ENCODE measurements around the gene MAP10.
A peak's percentile ranks its signal among the peaks of the same experiment; 100 is the strongest.

The MAP10 gene

DNA sequence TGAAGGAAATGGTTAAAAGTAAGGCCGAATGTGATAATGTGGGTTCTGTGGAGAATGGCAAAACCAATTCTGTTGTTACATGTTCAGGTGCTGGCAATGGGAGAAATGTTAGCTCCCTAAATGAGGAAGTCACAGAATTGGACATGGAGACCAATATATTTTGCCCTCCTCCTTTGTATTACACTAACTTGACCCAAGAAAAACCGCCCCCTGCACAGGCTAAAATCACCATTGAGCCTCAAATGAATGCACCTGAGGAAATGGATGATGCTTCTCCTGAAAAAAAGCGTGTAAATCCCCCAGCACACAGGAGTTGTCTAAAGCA, 932 bp downstream of the MAP10 start:
- peaks cover 10% of the 10 kb centered on the region for H3K4me1 Mint-ChIP-seq
- H3K4me3 Mint-ChIP-seq, result peak overlapping the region; percentile 66 to 80 (median 72)
- H3K27me3 Mint-ChIP-seq (ENCODE audit: low read depth), result peaks cover 3% of the 10 kb centered on the region
- no peak for TF ChIP-seq CTCF (IDR thresholded peaks at IDR 0.05; ENCODE audit: unreplicated experiment in 3 of 3)
- peaks cover 3% of the 10 kb centered on the region for H3K36me3 Mint-ChIP-seq (ENCODE audit: low read depth)
- peak overlapping the region; percentile 22 to 73 (median 68) for H3K27ac Mint-ChIP-seq
- peaks cover 5% of the 10 kb centered on the region for H3K9me3 Mint-ChIP-seq

DNA sequence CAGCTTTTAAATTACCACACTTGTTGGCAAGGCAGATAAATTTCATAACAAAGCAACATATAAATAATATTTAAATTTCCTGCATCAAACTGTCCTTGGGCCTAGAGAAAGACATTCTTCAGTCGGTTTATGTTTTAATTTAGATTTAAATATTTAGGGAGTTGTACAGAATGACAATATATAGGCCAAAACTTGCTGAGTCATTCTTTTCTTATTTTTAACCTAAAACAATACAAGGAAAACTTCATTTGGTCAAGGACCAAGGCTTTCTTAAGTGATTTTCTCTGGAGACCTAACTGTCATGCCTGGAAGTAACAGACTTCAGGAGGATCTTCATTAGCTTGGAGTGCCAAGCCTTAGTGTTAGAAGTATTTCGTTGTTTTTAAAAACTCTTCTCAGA, 5.6 kb downstream of the MAP10 start:
- TF ChIP-seq CTCF (IDR thresholded peaks at IDR 0.05; ENCODE audit: unreplicated experiment in 3 of 3), result no peak
- H3K9me3 Mint-ChIP-seq, result peaks cover 5% of the 10 kb centered on the region
- H3K27me3 Mint-ChIP-seq (ENCODE audit: low read depth), result no peaks in the 10 kb centered on the region
- H3K4me1 Mint-ChIP-seq, result peaks cover 5% of the 10 kb centered on the region
- H3K27ac Mint-ChIP-seq, result peak overlapping the region in 1 of 3 experiments; percentile 56
- peaks cover 3% of the 10 kb centered on the region for H3K36me3 Mint-ChIP-seq (ENCODE audit: low read depth)
- no peak overlapping the region for H3K4me3 Mint-ChIP-seq

DNA sequence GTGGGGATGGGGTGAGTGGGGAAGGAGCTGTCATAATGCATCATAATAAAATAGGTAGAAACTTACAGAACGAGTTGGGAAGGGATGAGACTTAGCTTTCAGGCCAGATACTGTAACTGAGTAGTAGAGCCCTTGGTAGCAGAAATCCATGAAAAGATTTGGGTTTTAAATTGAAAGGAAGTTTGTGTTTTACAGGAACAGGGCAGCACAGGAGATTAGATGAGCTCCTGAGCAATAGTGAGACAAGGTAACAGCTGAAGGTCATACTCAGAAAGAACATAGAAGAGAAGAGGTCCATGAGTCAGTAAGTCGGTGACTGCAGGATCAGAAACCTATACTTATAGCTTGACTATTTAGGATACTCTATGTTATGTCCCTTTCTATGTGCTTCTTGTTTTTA, 7.3 kb downstream of the MAP10 start:
- no peak for TF ChIP-seq CTCF (IDR thresholded peaks at IDR 0.05; ENCODE audit: unreplicated experiment in 3 of 3)
- Mint-ChIP-seq H3K27ac (no peak overlapping the region), H3K4me1 (peaks cover 3% of the 10 kb centered on the region), H3K36me3 (ENCODE audit: low read depth) (no peaks in the 10 kb centered on the region), H3K9me3 (no peaks in the 10 kb centered on the region), H3K4me3 (no peak overlapping the region), H3K27me3 (ENCODE audit: low read depth) (no peaks in the 10 kb centered on the region)

GRCh38 chr1:232813097-232813496, 7.9 kb downstream of the MAP10 start:
- Mint-ChIP-seq H3K27me3 (ENCODE audit: low read depth) (no peaks in the 10 kb centered on the region), H3K4me3 (no peak overlapping the region), H3K36me3 (ENCODE audit: low read depth) (no peaks in the 10 kb centered on the region)

DNA sequence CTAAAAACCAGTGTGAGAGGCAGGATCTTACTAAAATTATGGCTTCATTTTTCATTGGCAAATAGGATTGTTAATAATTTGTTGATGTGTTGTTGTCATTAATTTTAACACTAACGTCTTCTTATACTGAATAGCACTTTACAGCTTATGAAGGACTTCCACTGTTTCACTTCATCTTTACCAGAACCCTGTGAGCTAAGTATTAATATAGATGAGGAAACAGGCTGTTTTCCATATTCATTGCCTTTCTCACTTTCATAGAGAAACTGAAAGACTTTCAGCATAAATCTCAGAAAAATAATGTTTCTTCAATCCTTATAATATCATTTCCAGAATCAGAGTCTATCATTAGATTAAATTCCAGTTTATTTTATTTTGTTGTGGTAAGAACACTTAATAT, 8.5 kb downstream of the MAP10 start:
- H3K36me3 Mint-ChIP-seq (ENCODE audit: low read depth), result no peaks in the 10 kb centered on the region
- no peak overlapping the region for H3K4me3 Mint-ChIP-seq
- no peak overlapping the region for H3K27ac Mint-ChIP-seq
- H3K27me3 Mint-ChIP-seq (ENCODE audit: low read depth), result no peaks in the 10 kb centered on the region
- peaks cover 9% of the 10 kb centered on the region for H3K4me1 Mint-ChIP-seq
- no peaks in the 10 kb centered on the region for H3K9me3 Mint-ChIP-seq
- no peak for TF ChIP-seq CTCF (IDR thresholded peaks at IDR 0.05; ENCODE audit: unreplicated experiment in 3 of 3)

More at GRCh38 chr1:232813097-232813496, 7.9 kb downstream of the MAP10 start:
- H3K27ac Mint-ChIP-seq, result no peak overlapping the region
- no peaks in the 10 kb centered on the region for H3K9me3 Mint-ChIP-seq
- no peak for TF ChIP-seq CTCF (IDR thresholded peaks at IDR 0.05; ENCODE audit: unreplicated experiment in 3 of 3)
- H3K4me1 Mint-ChIP-seq, result peaks cover 8% of the 10 kb centered on the region

- no peak for TF ChIP-seq CTCF (IDR thresholded peaks at IDR 0.05; ENCODE audit: unreplicated experiment in 3 of 3)
- Mint-ChIP-seq H3K27ac (no peak overlapping the region), H3K4me1 (peaks cover 9% of the 10 kb centered on the region), H3K36me3 (ENCODE audit: low read depth) (no peaks in the 10 kb centered on the region), H3K27me3 (ENCODE audit: low read depth) (no peaks in the 10 kb centered on the region), H3K4me3 (no peak overlapping the region), H3K9me3 (no peaks in the 10 kb centered on the region)
These were observed 11.1 kb downstream of the MAP10 start for GRCh38 chr1:232816324-232816723.
